Cerebellar cortex (tissue), 1 donor: ENCODE data around the gene SLC8A1.
A peak's percentile ranks its signal among the peaks of the same experiment; 100 is the strongest.

Experiments
- DNase-seq: peaks from one replicate; pipeline ENCODE4 v3.0.0-alpha.2; 2015; ENCODE audit warnings: low spot score

SLC8A1 gene

GRCh38 chr2:40144022-40144421, 307.9 kb downstream of the SLC8A1 start:
- DNase-seq: no peak

- DNase-seq: no peak
Measured at GRCh38 chr2:40138314-40138713, 313.6 kb downstream of the SLC8A1 start.

- DNase-seq: no peak
Measured at GRCh38 chr2:40131081-40131704, 320.7 kb downstream of the SLC8A1 start.

DNA sequence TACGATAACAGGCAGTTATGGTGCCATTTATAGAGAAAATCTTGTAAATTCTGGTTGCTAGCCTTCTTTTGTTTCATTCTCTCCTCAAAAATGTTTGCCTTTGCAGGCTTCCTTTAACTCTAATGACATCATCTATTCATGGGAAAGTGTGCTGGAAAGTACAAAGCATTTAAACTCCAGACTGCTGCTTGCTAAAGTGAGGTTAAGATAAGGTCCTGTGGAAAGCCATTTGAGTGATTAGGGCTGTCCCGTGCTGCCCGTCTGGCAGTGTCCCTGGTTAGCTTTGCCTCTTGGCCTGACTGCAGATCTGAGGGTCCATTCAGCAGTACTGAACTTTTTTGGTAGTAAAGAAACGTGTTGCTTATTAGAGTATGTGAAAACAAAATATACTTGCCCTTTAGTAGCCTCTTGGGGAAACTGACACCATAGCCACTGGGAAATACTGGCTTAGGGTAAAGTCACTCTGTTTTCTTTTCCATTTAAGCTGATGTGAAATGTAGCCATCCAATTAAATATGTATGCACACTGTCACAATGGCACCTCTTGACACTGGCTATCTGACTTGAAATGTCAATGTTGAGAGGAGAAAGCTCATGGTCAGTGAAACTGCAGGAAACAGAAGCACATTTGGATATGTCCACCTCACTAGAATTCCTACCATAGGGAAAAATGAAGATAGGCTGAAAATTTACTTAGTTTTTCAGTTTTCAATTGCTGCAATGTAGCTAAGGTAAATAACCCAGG, 321.5 kb downstream of the SLC8A1 start:
- DNase-seq: no peak

GRCh38 chr2:40129725-40130124, 322.2 kb downstream of the SLC8A1 start:
- DNase-seq: no peak

- no peak for DNase-seq
Measured at GRCh38 chr2:40128796-40129195, 323.1 kb downstream of the SLC8A1 start.

- no peak for DNase-seq
Measured at GRCh38 chr2:40127890-40128557, 323.9 kb downstream of the SLC8A1 start.

DNA sequence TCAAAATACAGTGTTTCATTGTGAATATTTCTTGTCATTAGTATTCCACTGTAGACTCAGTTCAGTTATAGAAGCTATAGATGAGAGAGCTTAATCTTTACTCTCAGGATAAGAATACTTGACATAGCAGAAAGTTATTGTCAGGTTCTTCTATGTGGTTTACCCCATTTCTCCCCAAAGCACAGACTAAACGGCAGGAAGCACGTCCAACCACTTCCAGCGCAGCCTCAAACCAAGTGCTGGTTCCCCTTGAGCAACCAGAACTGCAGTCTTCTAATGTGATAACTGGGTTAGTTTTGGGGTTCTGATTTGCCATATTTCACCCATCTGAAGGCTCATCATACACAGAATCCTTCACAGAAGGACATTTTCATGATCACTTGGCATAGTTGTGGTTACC, 324.7 kb downstream of the SLC8A1 start:
- DNase-seq: no peak

DNA sequence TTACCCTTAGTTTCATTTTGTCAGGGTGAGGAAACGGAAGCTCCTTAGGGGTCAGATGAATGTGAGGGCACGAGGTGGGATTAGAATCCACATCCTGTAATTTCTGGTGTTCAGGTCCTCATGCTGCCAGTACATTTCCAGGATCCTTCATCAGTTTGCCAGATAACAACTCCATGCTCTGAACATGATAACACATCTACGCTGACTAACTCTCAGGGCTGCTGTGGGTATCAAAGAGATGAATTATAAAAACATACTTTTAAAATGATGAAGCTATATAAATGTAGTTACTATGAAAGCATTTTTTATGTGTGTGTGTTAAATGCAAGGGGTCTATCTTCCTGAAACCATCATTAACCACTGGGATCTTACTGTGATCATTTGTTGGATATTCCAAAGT, 325.9 kb downstream of the SLC8A1 start:
- no peak for DNase-seq

- DNase-seq: no peak
Measured at GRCh38 chr2:40123746-40124145, 328.1 kb downstream of the SLC8A1 start.

GRCh38 chr2:40123326-40123725, 328.6 kb downstream of the SLC8A1 start:
- no peak for DNase-seq

DNA sequence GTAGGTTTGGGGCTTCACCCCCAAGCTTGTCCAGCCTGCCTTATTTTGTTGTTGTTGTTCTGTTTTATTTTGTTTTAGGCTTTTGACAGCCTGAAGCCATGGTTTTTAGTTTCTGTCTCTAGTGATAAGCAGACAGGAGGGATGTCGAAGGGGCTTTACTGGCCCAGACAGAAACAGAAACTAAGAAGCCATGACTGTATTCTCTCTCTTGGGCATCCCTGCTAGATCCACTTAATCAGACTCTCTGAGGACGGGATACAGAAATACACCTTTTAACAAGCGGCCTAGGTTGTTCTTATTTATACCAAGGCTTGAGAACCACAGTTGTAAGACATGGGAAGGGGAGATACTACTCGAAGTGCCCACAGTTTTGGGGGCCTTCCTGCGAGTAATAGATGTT, 330.9 kb downstream of the SLC8A1 start:
- DNase-seq: no peak

DNA sequence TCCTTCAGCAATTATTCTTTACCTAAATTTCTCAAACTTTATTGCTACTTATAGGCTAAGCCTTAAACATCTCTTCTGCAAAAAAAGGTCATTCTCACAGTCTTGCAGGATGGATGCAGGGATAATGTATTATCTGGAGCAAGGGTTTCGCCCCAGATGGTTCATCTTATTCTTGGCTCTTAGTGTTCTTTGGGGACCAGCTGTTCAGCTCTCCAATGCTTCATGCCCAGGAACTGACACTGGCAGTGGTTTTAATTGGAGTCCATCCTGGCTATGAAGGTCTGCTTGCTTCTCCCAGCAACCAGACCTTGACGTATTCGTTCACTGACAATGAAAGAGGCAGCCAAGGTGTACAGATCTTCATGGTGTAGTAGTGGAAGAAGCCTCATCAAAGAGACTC, 331.9 kb downstream of the SLC8A1 start:
- peak; percentile 40 for DNase-seq

DNA sequence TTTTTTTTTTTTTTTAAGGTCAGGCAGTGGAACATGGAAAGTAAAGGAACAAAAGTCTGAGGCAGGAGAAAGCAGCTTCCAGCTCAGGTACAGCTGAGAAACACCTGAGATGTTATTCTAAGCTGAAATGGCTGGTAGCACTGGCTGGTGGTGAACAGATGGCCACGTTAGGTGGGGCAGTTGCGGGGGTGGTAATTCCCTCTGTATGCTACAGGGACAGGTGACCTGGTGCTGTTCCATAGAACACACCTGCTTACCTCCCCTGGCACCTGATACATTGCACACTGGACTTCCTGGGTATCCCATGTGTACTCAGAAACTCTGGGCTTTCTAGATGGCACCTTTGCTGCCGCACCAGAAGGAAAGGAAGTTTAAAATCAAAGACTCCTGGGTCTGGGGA, 333.3 kb downstream of the SLC8A1 start:
- no peak for DNase-seq

DNA sequence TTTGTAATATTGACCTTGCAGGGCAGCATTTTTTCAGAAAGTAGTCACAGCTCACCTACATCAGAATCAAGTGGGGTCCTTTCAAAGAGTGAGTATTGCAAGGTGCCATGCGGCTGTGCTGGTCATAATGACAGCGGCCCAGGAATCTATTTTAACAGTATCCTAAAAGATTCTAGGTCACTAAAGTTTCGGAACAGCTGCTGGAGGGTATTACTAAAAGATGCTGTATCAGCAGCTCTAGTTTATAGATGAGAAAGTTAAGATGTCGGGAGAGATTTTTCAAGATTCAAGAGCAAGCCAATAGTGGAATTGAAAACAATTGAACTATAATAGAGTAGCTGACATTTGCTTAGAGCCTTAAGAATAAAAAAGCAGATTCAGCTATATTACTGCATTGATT, 336.0 kb downstream of the SLC8A1 start:
- no peak for DNase-seq

DNA sequence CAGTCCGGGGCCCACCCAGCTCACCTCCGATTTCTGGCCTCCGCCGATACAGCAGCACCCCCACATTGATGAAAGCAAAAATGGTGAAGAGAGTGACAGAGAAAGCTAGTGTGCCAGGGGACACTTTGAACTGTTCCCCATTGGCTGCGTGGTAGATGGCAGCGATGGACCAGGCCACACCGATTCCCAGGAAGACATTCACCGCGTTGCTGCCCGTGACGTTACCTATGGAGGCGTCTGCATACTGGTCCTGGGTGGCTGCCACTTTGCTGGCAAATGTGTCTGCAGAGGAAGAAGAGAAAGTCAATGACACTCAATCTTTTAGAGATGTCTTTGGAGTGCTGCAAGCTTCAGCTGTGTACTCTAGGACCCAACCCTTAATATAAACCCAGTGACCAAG, 336.5 kb downstream of the SLC8A1 start:
- no peak for DNase-seq

DNA sequence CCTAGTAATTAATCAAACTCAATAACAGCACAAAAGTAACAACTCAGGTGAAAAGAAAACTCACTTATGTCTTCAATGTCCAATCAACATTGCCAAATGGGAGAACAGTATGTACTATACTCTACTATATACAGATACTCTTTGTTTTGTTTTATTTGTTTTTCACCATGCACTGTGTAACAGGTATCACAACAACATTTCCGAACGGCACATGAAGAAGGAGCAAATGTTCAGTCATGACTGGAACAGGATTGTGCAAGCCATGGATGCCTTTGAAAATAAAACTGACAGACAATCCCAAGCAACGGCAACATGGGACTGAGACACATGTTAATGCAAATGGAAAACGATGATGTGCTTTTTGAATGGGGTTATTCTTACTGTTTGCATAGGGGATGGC, 337.9 kb downstream of the SLC8A1 start:
- no peak for DNase-seq

- DNase-seq: no peak
Measured at GRCh38 chr2:40113272-40113968, 338.5 kb downstream of the SLC8A1 start.

DNA sequence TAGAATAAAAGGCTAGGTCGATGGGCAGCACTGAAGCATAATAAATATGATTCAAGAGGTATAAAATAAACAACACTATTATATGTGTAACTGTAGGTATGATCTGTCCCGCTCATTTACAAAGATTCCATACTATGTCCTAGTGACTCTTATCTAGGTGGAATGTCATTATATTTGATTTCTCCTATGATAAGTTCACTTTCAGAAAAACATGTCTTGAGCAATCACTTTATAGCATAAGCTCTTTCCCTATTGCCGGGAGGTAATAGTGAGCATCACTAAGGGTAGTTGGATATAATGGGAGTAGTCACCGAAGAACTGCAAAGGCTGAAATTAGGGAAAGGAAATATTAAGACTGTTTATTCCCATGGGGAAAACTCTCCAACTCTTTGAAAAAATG, 342.5 kb downstream of the SLC8A1 start:
- no peak for DNase-seq

- no peak for DNase-seq
Measured at GRCh38 chr2:40108851-40109250, 343.0 kb downstream of the SLC8A1 start.

DNA sequence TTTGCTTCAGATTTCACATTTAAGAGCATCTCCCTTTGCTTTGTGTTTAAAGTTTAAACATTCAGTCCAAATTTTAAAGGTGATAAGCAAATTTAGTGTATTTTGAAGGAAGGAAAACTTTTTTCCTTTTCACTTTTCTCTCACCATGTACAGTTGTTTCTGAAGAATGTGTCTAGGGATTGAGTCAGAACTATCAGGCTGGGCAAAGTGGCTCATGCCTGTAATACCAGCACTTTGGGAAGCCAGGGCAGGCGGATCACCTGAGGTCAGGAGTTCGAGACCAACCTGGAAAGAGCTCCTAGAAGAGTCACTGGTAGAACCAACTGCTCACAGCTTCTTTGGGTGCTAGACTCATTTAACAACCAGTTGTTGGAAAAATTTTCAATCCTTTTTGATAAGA, 345.8 kb downstream of the SLC8A1 start:
- no peak for DNase-seq

- no peak for DNase-seq
Measured at GRCh38 chr2:40105593-40105992, 346.3 kb downstream of the SLC8A1 start.

GRCh38 chr2:40103590-40103989, 348.3 kb downstream of the SLC8A1 start:
- no peak for DNase-seq
